ENCODE results near the gene SP100. TPM values are rescaled to one million over a fixed set of nuclear protein-coding genes. Genes with fewer than 3 reads are reported as not detected.
A peak's percentile ranks its signal among the peaks of the same experiment; 100 is the strongest.

Gene SP100
- total and polyA plus RNA-seq, 11 donors, result 32.6 to 133 (median 67.5) TPM

DNA sequence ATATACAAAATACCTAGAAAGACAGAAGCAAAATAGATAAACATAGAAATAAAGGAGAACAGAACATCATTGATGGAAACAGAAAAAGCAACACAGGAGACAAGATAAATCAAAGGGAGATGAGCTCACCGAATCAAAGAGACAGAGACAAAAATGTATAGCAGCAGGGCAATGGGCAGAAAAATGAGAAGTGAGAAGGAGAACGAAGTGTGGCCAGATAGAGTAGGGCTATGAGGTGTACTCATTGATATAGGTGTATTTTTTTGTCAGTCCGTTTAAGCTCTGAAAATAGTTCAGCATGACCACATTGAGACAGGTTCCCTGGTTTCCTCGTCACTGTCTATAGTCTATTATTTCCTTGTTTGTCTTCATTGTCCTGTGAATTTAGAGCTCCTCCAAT, 55.1 kb downstream of the SP100 start:
- DNase-seq (no peak), ATAC-seq (no peak)
- no peak overlapping the region for H3K27ac ChIP-seq
- peaks cover 0 to 97% (median 80%) of the 10 kb centered on the region in 9 donors for H3K36me3 ChIP-seq
- no peaks in the 10 kb centered on the region for H3K27me3 ChIP-seq
- intact Hi-C loops (cut with DNase I), result no loop called here
- H3K9me3 ChIP-seq, result peaks cover 0 to 16% (median 0%) of the 10 kb centered on the region in 12 donors
- TF ChIP-seq, protein P1, sequence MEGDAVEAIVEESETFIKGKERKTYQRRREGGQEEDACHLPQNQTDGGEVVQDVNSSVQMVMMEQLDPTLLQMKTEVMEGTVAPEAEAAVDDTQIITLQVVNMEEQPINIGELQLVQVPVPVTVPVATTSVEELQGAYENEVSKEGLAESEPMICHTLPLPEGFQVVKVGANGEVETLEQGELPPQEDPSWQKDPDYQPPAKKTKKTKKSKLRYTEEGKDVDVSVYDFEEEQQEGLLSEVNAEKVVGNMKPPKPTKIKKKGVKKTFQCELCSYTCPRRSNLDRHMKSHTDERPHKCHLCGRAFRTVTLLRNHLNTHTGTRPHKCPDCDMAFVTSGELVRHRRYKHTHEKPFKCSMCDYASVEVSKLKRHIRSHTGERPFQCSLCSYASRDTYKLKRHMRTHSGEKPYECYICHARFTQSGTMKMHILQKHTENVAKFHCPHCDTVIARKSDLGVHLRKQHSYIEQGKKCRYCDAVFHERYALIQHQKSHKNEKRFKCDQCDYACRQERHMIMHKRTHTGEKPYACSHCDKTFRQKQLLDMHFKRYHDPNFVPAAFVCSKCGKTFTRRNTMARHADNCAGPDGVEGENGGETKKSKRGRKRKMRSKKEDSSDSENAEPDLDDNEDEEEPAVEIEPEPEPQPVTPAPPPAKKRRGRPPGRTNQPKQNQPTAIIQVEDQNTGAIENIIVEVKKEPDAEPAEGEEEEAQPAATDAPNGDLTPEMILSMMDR (IDR thresholded peaks at IDR 0.05), result no peak
- no peak for TF ChIP-seq POLR2A (IDR thresholded peaks at IDR 0.05)
- WGBS, 4 donors, result 87 to 93% (median 90%) methylated on average over 4 of the region's 4 CpGs
- peaks cover 0 to 11% (median 0%) of the 10 kb centered on the region in 12 donors for H3K4me1 ChIP-seq
- no peak overlapping the region for H3K4me3 ChIP-seq

DNA sequence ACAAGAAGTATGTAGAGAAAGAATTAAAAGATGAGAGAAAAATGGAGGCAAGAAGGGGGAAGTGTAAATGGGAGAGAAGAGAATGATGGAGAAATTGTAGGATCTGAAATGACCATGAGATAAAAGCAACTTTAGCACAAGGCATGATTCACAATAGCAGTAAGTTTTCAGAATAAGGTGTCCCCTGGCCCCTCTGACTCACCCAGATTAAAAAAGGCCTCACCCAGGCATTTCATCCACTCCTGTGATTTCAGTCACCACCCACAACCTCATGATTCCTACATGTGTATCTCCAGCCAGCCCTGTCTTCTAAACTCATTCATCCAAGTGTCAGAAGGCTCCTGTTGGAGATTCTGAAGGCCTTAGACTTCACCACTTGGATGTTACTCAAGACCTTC, 56.6 kb downstream of the SP100 start:
- H3K9me3 ChIP-seq, result peaks cover 0 to 17% (median 0%) of the 10 kb centered on the region in 12 donors
- no peaks in the 10 kb centered on the region for H3K27me3 ChIP-seq
- peaks cover 0 to 97% (median 80%) of the 10 kb centered on the region in 9 donors for H3K36me3 ChIP-seq
- no peak overlapping the region for H3K4me3 ChIP-seq
- TF ChIP-seq, protein P1 (IDR thresholded peaks at IDR 0.05), result no peak
- no peak for TF ChIP-seq POLR2A (IDR thresholded peaks at IDR 0.05)
- peak overlapping the region in 1 of 12 donors; percentile 3 for H3K27ac ChIP-seq
- intact Hi-C loops (cut with DNase I), result no loop called here
- ATAC-seq, result peak in 1 of 4 donors; percentile 42
- H3K4me1 ChIP-seq, result peaks cover 0 to 11% (median 0%) of the 10 kb centered on the region in 12 donors
- DNase-seq, result no peak

DNA sequence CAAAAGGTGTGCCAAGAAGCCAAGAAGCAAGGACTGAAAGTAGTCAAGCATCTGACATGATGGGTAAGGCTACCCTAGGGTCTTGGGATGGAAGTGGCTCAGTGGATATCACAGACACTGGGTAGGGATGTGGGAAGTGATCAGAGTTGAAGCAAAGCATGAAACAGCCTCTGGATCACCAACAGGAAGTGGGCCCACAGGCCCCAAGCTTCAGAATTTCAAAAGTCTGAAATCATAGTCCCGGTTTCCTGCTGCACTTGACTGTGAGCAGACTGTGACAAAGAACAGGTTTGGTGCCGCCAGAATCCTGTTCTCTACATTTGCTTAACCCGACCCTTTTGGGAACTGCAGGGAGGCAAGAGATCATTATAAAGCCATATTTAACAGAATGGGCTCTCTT, 57.4 kb downstream of the SP100 start:
- ATAC-seq (no peak), DNase-seq (no peak)
- peaks cover 0 to 11% (median 0%) of the 10 kb centered on the region in 12 donors for H3K4me1 ChIP-seq
- H3K4me3 ChIP-seq, result no peak overlapping the region
- H3K27me3 ChIP-seq, result no peaks in the 10 kb centered on the region
- intact Hi-C loops (cut with DNase I), result no loop called here
- H3K9me3 ChIP-seq, result peaks cover 0 to 17% (median 0%) of the 10 kb centered on the region in 12 donors
- peaks cover 0 to 97% (median 80%) of the 10 kb centered on the region in 9 donors for H3K36me3 ChIP-seq
- H3K27ac ChIP-seq, result peak overlapping the region in 1 of 12 donors; percentile 3
- TF ChIP-seq POLR2A (IDR thresholded peaks at IDR 0.05), result no peak
- TF ChIP-seq, protein P1 (IDR thresholded peaks at IDR 0.05), result no peak
- 51 to 64% (median 60%) methylated on average over 3 of the region's 3 CpGs for WGBS, 4 donors

DNA sequence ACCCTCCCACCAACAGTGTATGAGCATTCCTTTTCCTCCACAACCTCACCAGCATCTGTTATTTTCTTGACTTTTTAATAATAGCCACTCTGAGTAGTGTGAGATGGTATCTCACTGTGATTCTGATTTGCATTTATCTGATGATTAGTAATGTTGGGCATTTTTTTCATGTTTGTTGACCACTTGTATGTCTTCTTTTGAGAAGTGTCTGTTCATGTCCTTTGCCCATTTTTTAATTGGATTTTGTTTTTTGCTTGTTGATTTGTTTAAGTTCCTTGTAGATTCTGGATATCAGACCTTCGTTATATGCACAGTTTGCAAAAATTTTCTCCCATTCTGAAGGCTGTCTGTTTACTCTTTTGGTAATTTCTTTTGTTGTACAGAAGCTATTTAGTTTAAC, 59.1 kb downstream of the SP100 start:
- H3K4me1 ChIP-seq, result peaks cover 0 to 11% (median 0%) of the 10 kb centered on the region in 12 donors
- peaks cover 0 to 97% (median 79%) of the 10 kb centered on the region in 9 donors for H3K36me3 ChIP-seq
- TF ChIP-seq, protein P1 (IDR thresholded peaks at IDR 0.05), result no peak
- no peak for TF ChIP-seq POLR2A (IDR thresholded peaks at IDR 0.05)
- ATAC-seq, result no peak
- H3K27ac ChIP-seq, result no peak overlapping the region
- H3K4me3 ChIP-seq, result no peak overlapping the region
- intact Hi-C loops (cut with DNase I), result no loop called here
- DNase-seq, result no peak
- H3K27me3 ChIP-seq, result no peaks in the 10 kb centered on the region
- H3K9me3 ChIP-seq, result peaks cover 0 to 17% (median 0%) of the 10 kb centered on the region in 12 donors
- WGBS, 4 donors, result 87 to 100% (median 89%) methylated on average over 1 of the region's 1 CpG
